HCT116 (cell line): ENCODE data around the gene BTNL2.

ENCODE experiments used
- EGR1 ChIP-seq: IDR thresholded peaks from 2 replicates; pipeline ENCODE4 v1.6.1; 2012; ENCODE audit warnings: low read depth
- POLR2AphosphoS5 ChIP-seq: IDR thresholded peaks from 2 replicates; pipeline ENCODE4 v1.6.1; 2011; ENCODE audit warnings: mild to moderate bottlenecking, low read depth, low read length, moderate library complexity

DNA sequence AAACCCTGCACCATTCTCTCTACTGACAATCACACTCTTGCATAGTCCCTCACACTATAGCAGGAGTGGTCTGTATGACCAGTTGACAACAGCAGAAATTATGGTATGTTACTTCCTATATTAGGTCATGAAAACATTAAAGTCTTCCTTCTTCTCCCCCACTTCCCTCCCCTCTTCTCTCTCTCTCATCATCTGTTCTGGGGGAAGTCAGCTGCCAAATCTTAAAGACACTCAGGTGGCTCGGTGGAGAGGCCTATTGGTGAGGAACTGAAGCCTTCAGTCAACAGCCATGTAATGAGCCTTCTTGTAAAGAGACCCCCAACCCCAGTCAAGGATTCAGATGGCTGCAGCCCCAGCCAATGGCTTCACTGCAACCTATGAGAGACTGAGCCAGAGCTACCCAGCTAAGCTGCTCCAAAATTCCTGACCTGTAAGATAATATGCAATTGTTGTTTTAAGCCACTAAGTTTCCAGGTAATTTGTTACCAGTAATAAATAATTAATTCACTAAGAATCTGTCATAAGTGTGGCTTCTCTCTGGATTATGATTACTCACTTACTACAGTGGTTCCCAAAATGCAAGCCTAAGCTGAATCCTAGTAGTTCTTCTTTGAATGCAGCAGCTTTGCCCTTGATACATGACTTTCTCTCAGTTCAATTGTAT, 24.1 kb downstream of the BTNL2 start:
- TF ChIP-seq EGR1 (no peak), POLR2AphosphoS5 (no peak)
